HG03045 (cell line): ENCODE measurements around the gene GRK5.

Source experiments
- ATAC-seq: cut with Tn5 transposase; IDR thresholded peaks from one replicate; pipeline ENCODE4 v1.9.1; 2021; ENCODE audit warnings: mild to moderate bottlenecking, moderate library complexity; ENCODE audit not compliant: unreplicated experiment

Gene GRK5

GRCh38 chr10:119337223-119337622 is 129.9 kb downstream of the GRK5 start:
- no peak for ATAC-seq

- no peak for ATAC-seq
These were observed 130.5 kb downstream of the GRK5 start for GRCh38 chr10:119337796-119338432.

GRCh38 chr10:119339109-119339508 is 131.7 kb downstream of the GRK5 start:
- ATAC-seq, result no peak

- ATAC-seq, result no peak
These were observed 133.6 kb downstream of the GRK5 start for GRCh38 chr10:119340893-119341458.

GRCh38 chr10:119341459-119342301 is 134.3 kb downstream of the GRK5 start:
- ATAC-seq, result no peak

GRCh38 chr10:119342335-119342734 is 135.0 kb downstream of the GRK5 start:
- no peak for ATAC-seq

GRCh38 chr10:119343011-119343601 is 135.7 kb downstream of the GRK5 start:
- ATAC-seq, result no peak

- ATAC-seq, result no peak
These were observed 137.0 kb downstream of the GRK5 start for GRCh38 chr10:119344381-119344780.

GRCh38 chr10:119346095-119346832 is 138.9 kb downstream of the GRK5 start:
- ATAC-seq, result no peak

GRCh38 chr10:119347181-119347974 is 140.0 kb downstream of the GRK5 start:
- no peak for ATAC-seq

GRCh38 chr10:119348106-119348505 is 140.7 kb downstream of the GRK5 start:
- no peak for ATAC-seq

- no peak for ATAC-seq
These were observed 141.3 kb downstream of the GRK5 start for GRCh38 chr10:119348516-119349240.

- ATAC-seq, result no peak
These were observed 142.0 kb downstream of the GRK5 start for GRCh38 chr10:119349341-119349740.

- no peak for ATAC-seq
These were observed 142.6 kb downstream of the GRK5 start for GRCh38 chr10:119349937-119350501.

GRCh38 chr10:119350502-119351097 is 143.2 kb downstream of the GRK5 start:
- ATAC-seq, result no peak

GRCh38 chr10:119351189-119351588 is 143.8 kb downstream of the GRK5 start:
- ATAC-seq, result no peak

GRCh38 chr10:119352042-119352441 is 144.7 kb downstream of the GRK5 start:
- no peak for ATAC-seq

- no peak for ATAC-seq
These were observed 145.4 kb downstream of the GRK5 start for GRCh38 chr10:119352807-119353206.

GRCh38 chr10:119353421-119353820 is 146.1 kb downstream of the GRK5 start:
- ATAC-seq, result no peak
